CD4-positive, alpha-beta T cell treated with Interleukin-6 at 100 ng/mL for 8 hours (primary cell): ENCODE results near the gene STAMBP.
"Not testable (repeated sequence)": the region's sequence is repeated elsewhere in the genome, so short reads cannot be mapped to it uniquely, and the experiment has no call there.

Experiments used
- DNase-seq: peaks from one replicate; pipeline ENCODE4 v3.0.0-alpha.2; 2020; ENCODE audit warnings: mixed read lengths, low spot score

STAMBP gene

DNA sequence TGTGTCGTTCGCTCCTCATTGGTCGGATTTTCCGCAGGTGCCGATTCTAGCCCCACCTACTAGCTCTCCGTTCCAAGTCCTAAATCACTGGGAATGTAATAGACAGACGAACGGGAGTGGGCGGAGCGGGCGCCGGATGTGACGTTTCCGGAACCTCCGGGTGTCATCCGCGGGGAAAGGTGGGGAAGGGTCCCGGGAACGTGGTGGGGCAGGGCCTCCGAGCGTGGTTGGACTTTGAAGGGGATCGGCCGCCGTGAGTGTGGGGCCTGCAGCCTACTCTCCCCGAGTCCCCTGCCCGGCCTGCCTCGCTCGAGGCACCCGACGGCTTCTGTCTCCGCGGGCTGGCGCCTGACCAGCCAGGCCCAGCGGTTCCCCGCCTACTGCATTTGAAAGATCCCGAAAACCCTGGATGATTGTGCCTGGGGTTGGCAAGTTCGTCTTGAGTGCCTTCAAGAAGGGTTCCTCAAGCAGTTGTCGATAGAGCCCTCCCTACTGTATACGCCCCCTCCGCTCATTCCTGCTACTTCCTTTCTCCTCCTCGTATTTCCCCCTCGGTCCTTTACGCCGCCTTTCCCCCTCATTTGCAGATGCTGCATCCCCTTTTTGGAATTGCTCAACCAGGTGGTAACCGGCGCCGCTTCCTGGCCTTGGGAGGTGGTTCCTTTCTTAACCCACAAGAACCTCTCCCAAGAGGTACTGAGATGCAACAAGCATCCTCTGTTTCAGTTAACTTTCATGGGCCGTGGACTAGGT lies at the start of gene STAMBP:
STAMBP (plus strand) TSS at position 144 of the 753 bp plus-strand sequence. CDS start 1,896 bp downstream, outside the sequence.
- peak; percentile 93 for DNase-seq

- peak; percentile 95 for DNase-seq
Observed at GRCh38 chr2:73779467-73780236, 49.1 kb upstream of the STAMBP start, which contains the start of gene DUSP11. DUSP11 (minus strand) TSS chr2:73780103; CDS start chr2:73779974, 129 bp downstream.

- DNase-seq, result no peak
Observed at GRCh38 chr2:73780237-73780582, 48.6 kb upstream of the STAMBP start.

GRCh38 chr2:73783402-73783801 lies 45.4 kb upstream of the STAMBP start:
- not testable (repeated sequence) for DNase-seq

- not testable (repeated sequence) for DNase-seq
Observed at GRCh38 chr2:73783883-73784282, 44.9 kb upstream of the STAMBP start, which contains the start of gene C2orf78. C2orf78 (plus strand) TSS chr2:73784183; CDS start chr2:73784310, 127 bp downstream.

DNA sequence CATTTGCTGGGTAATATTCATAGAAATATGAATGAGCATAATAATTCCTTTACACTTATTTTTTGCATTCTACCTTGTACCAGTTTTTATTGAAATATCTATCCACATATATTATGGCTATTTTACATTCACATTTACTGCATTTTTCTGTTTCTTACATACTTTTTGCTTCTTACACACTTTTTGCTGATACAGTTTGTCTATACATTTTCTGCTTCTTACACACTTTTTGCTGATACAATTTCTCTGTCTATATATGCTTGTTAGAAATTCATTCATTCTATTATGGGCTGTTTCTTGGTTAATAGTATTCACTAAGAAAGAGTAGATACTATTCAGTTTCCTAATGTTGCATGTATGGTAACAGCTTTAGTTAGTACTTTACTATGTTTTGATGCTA lies 16.9 kb upstream of the STAMBP start:
- no peak for DNase-seq

GRCh38 chr2:73812635-73813034 lies 16.1 kb upstream of the STAMBP start:
- DNase-seq, result no peak

DNA sequence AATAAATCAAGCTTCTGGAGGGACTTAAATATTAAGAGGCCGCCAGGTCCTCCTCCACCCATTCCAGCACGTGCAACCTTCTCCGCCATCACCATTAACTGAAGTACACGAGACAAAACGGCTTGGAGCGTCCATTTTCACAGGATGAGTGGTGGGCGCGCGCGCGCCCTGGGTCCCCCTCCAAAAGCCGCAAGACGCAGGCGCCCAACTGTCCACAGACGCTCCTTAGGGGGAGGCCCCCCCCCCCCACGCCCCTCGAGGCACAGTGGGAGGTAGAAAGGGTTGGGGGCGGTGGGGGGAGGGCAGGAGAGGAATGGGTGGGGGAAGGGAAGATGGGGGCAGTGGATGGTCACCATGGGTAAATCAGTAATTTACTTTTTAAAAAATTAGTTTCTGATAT lies 10.5 kb upstream of the STAMBP start:
- DNase-seq, result no peak

GRCh38 chr2:73821227-73821626 lies 7.5 kb upstream of the STAMBP start:
- no peak for DNase-seq

- DNase-seq, result no peak
Observed at GRCh38 chr2:73821669-73822068, 7.1 kb upstream of the STAMBP start.

GRCh38 chr2:73822276-73822675 lies 6.5 kb upstream of the STAMBP start:
- DNase-seq, result no peak

- no peak for DNase-seq
Observed at GRCh38 chr2:73822991-73823390, 5.8 kb upstream of the STAMBP start.

GRCh38 chr2:73823416-73823815 lies 5.3 kb upstream of the STAMBP start:
- no peak for DNase-seq

- peak; percentile 67 for DNase-seq
Observed at GRCh38 chr2:73823916-73824523, 4.7 kb upstream of the STAMBP start.

DNA sequence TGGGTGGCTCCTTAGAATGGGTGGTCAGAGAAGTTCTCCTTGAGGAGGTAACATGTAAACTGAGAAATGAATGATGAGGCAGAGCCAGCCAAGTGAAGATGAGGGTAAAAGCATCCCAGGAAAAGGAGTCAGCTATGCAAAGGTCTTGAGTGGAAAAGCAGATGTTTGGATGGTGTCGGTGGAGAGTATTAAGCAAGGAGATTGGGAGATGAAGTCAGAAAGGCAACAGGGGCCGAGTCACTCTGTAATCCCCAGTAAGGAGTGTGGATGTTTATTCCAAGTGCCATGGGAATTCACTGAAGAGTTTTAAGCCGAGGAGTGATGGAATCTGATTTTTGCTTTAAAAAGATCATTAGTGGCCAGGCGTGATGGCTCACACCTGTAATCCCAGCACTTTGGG lies 3.4 kb upstream of the STAMBP start:
- no peak for DNase-seq

- no peak for DNase-seq
Observed at GRCh38 chr2:73827018-73827417, 1.7 kb upstream of the STAMBP start.

- no peak for DNase-seq
Observed at GRCh38 chr2:73827660-73828388, 937 bp upstream of the STAMBP start.

- DNase-seq, result no peak
Observed at GRCh38 chr2:73828389-73828817, 358 bp upstream of the STAMBP start.

DNA sequence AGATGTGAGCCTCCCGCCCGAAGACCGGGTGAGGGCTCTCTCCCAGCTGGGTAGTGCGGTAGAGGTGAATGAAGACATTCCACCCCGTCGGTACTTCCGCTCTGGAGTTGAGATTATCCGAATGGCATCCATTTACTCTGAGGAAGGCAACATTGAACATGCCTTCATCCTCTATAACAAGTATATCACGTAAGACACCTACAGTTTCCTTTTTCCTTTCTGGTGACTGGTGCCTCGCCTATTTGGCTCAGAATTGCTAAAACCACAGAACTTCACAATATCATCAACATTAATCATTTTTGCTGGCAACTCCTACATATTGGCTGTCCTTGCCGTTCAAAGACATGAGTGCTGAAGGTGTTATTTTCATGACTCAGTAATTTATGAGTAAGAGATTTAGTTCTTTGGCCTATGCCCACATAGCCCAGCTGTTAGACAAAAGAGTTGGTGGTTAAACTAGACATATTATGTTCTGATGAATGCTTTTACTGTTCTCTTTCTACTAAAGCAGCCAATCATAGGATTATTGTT lies 2.2 kb downstream of the STAMBP start:
- DNase-seq, result peak; percentile 33

- no peak for DNase-seq
Observed at GRCh38 chr2:73832930-73833329, 4.2 kb downstream of the STAMBP start.

DNA sequence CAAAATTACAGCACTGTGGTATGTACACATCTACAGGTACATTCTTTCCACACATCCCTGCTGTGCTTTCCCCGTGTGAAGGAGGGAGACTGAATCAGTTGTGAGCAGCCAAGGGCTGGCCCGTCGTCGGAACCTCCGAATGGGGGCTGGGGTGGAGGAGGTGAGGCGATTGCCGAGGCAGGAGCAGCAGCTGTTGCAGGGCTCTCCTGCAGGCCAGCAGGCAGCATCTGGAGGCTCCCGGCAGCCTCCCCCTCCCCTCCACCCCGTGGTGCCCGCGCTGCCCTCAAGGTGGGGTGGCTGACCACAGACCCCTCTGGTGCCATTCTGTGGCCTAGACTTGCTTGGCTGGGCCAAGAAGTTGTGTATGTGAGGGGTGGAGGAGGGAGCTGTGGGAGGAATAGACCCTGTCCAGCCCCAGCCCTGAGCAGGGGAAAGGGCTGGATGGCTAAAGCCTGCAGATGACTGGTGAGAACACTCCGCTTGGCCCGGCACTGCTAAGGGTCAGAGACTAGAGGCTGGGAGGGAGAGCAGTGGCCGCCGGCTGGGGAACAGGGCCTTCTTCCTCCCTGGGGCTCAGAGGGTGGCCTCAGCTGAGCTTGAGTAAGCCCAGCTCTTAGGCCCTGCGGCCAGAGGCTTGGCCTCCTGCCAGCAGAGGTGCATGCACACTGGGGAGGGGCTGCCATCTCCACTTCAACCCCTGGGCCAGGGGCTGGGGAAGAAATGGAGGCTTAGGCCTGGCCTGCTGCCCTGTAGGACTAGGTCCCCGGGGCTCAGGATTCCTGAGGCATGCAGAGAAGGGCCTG lies 7.6 kb downstream of the STAMBP start:
- DNase-seq, result no peak
